Right ventricle myocardium inferior (tissue), 1 donor: Measurements from ENCODE around the gene AHRR. TPM values are rescaled to one million over a fixed set of nuclear protein-coding genes. Genes with fewer than 3 reads are reported as not detected.

ENCODE experiments used
- ATAC-seq: fragments of 200-7000 bp; cut with Tn5 transposase; one replicate; pipeline ENCODE4 v1.9.1; 2020; ENCODE audit warnings: mild to moderate bottlenecking, moderate library complexity
- DNase-seq: peaks from one replicate; pipeline ENCODE4 v3.0.0; 2021; ENCODE audit errors: missing footprints
- intact Hi-C: fragments of 100-400 bp; cut with DNase I; formaldehyde crosslinking; loops from one replicate; pipeline ENCODE4 v1.11.0; 2022
- total RNA-seq: library from RNA; stranded (reverse); fragmentation: NEBNext Ultra II Directional; extraction: Animal tissue kit (Norgen Biotek cat#: 25700); gene quantifications from one replicate; pipeline ENCODE4 v1.2.1, GENCODE V29; 2021
- donor health status: DM: no; HTN: yes; CAD: no; lungs with severe emphysema.

The AHRR gene
- total RNA-seq, 1 donor from 2014 or later = 2.1 TPM

DNA sequence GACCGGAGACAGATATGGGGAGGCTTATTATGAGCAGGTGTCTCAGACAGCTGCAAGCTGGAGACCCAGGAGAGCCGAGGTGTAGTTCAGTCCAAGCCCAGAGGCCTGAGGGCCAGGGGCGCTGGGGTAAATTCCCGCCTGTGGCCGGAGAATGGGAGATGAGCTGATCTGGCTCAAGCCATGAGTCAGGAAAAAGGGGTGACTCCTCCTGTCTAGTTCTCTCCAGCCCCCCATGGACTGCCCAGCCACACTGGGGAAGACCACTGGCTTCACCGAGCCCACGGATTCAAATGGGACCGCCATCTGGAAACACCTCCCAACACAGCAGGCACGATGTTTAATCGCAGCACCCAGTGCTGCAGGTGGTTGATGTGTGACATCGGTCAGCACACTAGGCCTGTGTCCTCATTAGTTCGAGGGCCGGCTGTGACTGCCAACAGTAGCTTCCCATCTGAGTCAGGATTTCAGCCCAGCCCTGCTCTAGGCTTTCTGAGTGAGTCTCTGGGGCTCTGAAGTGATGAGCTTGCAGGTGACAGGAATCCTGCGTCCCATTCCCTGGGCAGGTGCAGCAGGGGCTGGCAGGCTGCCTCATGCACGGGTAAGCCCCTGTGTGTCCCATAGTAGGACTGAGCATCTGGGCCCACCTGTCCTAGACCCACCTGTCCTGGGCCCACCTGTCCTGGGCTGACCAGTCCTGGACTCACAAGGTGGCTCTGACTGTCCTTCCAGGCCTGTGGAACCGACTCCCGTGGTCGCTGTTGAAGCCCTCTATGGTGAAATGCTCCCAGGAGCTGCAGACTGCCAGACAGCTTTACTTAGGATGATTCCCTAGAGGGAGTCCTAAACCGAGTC is 49.7 kb downstream of the AHRR start:
- ATAC-seq (no peak), DNase-seq (peak; percentile 32)
- intact Hi-C loops = no loop called here

- ATAC-seq = no peak
- peak; percentile 50 for DNase-seq
- intact Hi-C loops = no loop called here
These were observed 50.5 kb downstream of the AHRR start for GRCh38 chr5:371811-372555.

DNA sequence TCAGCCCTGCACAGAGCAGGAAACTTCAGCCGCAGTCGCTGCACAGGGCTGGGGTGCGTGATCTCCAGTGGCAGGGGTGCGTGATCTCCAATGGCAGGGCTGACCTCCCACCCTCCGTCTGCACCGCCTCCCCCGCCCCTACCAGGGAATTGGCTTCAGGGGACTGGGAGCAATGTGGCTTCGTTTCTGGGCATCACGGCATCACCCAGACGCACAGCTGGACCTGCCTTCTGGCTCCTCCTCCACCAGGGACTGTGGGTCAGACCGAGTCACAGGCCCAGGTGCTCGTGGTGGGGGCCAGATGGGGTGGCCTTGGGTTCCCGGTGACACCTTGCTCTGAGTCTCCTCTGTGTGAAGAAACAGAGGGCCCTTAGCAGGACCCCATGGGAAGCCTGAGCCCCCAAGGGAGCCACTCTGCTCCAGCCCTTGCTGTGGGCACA is 51.1 kb downstream of the AHRR start:
- ATAC-seq (no peak), DNase-seq (peak; percentile 9)
- intact Hi-C loops = no loop called here

GRCh38 chr5:372996-373709 is 51.6 kb downstream of the AHRR start:
- intact Hi-C loops = no loop called here
- no peak for ATAC-seq
- peak; percentile 69 for DNase-seq

GRCh38 chr5:373710-374602 is 52.4 kb downstream of the AHRR start:
- DNase-seq = peak; percentile 69
- no peak for ATAC-seq
- intact Hi-C loops = no loop called here

GRCh38 chr5:374631-375335 is 53.3 kb downstream of the AHRR start:
- ATAC-seq (no peak), DNase-seq (peak; percentile 53)
- intact Hi-C loops = no loop called here

DNA sequence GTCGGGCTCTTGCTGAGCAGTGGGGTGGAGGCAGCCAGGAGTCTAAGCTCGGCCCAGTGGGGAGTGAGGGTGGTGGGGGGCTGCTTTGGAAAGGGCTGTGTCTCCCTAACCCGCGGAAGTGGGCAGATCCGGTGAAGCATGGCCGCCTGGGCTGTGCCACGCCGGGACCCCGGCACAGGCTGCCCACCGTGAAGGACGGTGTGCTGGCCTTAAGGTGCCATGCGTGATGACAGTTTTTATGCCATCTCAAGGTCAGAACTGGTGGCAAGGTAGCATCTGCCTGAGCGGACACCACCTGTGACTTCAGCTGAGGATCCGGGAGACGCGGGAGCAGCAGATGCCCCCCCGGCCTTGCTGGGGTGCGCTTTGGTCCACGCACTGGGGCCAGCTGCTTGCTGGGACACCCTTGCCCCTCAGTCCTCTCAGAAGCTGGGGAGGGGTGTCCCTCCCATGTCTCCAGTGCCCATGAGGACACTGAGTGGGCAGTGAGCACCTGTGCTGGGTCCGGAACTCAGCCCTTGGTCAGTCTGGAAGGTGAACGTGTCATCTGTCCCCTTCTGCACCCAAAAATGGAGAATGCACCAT is 53.9 kb downstream of the AHRR start:
- intact Hi-C loops = no loop called here
- ATAC-seq (no peak), DNase-seq (peak; percentile 30)

GRCh38 chr5:375921-376798 is 54.6 kb downstream of the AHRR start:
- ATAC-seq (no peak), DNase-seq (peak; percentile 52)
- intact Hi-C loops = no loop called here

DNA sequence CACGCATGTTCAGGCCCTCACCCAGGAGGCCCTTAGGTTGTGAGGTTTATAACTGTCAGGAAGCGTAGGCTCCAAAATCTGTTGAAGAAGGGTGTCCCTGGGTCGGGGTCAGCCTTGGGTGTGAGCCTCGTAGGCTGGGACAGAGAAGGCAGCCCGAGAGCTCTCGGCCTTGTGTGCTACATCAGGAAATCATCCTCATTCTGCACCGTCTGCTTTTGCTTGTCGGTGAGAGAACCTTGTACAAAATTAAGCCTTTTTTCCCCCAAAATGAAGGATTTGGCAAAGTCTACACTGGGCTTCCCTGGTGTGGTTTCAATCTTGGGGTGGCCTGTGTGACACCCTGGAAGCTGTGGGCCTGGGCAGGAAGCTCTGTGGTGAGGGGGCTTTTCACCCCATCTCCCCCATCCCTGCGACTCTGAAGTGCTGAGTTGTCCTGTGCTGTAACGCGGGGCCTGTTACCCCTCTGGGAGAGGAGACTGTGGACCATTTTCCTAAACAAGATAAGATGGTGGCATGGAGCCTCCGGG is 55.3 kb downstream of the AHRR start:
- intact Hi-C loops = no loop called here
- DNase-seq = no peak
- ATAC-seq = no peak

GRCh38 chr5:377326-377981 is 55.9 kb downstream of the AHRR start:
- DNase-seq (peak; percentile 35), ATAC-seq (no peak)
- intact Hi-C loops = no loop called here

GRCh38 chr5:378301-378891 is 56.9 kb downstream of the AHRR start:
- DNase-seq (peak; percentile 34), ATAC-seq (no peak)

GRCh38 chr5:378976-379742 is 57.6 kb downstream of the AHRR start:
- ATAC-seq (no peak), DNase-seq (peak; percentile 51)
- intact Hi-C loops = no loop called here

More at GRCh38 chr5:378301-378891, 56.9 kb downstream of the AHRR start:
- intact Hi-C loops = no loop called here

- DNase-seq (peak; percentile 14), ATAC-seq (no peak)
- intact Hi-C loops = no loop called here
These were observed 59.3 kb downstream of the AHRR start for GRCh38 chr5:380701-381309.

GRCh38 chr5:383066-383465 is 61.6 kb downstream of the AHRR start:
- ATAC-seq (no peak), DNase-seq (no peak)
- intact Hi-C loops = no loop called here
